HL-60/S4 treated with retinoic acid at 250 ng/mL for 4 days and 3 days (cell line): ENCODE measurements around the gene DNAJC5.

Experiments used
- in situ Hi-C: fragments of 300-500 bp; cut with MboI; formaldehyde crosslinking; loops from 2 replicates; pipeline ENCODE4 v1.7.0; 2022; ENCODE audit warnings: low sequenced_read_pairs

Gene DNAJC5

DNA sequence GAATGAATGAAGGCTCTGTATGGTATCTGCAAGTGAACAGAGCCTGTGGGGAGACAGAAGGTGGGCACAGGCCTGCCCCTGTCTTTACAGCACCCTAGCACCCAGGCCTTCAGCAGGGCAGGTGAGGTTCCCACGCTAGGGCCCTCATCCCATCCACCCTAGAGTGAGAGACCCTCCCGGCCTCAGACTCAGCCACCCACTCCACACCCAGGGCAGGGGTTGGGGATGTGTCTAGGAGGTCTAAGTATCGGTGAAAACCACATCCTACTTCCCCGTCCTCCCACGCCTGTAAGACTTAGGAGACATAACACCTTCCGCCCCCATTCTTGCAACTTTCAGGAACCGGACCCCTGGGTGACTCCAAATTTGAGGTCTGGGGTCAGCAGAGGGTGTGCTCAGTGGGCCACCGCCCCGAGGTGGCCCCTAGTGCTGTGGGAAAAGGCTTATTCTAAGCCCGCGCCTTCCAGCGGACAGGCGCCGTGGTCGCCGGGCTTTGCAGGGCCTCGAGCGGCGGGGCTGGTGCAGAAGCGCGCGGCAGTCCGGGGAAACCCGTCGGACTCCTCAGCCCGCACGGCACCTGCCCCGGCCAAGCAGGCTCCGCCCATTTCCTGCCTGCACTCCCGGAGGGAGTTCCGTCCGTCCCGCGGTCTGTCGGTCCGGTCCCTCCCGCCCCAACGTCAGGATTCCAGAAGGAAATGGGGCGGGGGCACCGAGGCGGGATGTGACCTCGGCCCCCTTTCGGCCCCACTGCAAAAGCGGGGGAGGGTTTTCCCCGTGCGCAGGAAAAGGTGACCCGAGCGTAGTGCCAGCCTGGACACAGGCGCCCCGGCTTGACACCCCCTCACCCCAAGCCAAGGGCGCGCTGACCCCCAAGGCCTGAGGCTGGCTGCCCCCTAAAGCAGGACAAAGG lies 83.6 kb downstream of the DNAJC5 start:
- in situ Hi-C loops: no loop called here

DNA sequence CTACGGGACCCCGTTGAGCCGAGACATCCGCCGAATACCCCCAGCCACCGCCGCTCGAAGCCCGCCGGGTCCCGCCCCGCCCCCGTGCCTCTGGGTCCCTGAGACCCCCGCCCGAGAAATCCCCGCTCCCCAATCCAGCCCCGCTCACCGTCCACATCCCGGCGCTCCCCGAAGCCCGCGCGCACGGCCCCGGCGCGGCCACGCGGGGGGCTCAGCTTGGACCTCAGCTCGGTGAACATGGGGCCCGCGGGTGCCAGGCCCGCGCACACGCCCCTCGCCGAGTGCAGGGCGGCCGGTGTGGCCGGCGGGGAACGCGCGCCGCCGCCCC lies 84.3 kb downstream of the DNAJC5 start:
- in situ Hi-C loops: no loop called here

DNA sequence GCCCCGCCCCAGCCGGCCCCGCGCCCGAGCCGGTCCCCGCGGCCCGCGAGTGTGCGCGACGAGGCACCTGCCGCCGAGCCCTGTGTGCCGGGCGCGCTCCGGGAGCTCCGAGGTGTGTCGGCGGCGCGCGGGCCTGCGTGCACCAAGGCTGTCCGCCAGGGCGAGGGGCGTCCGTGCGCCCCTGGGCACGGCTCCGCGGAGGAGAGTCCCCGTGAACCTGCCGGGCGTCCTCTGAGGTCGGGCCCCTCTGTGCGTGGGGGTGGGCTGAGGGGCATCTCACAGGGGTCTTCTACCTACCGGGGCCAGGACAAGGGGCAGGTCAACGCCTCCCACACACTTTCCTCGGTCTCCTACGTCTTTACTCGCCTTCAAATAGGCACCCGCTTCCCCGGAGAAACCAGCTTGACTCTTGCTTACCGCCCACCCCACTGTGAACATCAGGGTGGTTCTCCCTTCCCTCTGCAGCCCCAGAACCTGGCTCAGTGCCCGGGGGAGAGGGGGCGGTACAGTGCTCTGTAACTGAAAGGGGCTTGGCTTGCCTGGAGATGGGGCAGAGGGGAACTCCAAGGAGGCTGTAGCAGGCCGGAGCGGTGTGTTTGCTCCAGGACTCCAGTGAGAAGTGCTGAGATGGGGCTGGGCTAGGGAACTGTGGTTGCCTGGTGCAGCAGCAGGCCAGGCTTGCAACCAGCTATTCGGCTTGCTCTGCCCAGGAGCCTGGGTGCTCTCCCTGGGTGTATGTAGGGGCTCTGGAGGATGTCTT lies 84.8 kb downstream of the DNAJC5 start, which contains the start of gene SAMD10:
TSS of gene SAMD10 (minus strand) at position 86 of the 760 bp plus-strand sequence. CDS start 175 bp downstream, outside the sequence.
- in situ Hi-C loops: no loop called here

DNA sequence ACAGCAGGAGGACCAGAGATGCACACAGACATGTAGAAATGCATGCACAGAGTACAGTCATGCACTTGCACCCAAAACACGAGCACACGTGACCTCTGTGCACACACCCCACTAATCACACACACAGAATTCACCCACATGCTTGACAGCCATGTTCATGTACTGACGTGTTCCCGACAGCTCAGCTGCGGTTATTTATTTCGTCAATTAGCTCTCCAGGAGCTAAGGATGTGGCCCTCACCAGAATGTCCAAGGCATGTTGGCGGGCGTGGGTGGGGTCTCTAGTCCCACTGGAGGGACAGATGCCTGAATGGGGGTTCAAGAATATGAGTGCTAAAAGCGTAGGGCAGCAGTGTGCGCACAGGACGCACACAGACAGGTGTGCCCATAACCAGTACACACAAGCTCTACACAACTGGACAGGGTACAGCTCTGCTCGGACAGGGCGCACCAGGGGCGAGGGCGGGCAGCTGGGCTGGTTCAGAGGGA lies 85.4 kb downstream of the DNAJC5 start:
- in situ Hi-C loops: no loop called here

DNA sequence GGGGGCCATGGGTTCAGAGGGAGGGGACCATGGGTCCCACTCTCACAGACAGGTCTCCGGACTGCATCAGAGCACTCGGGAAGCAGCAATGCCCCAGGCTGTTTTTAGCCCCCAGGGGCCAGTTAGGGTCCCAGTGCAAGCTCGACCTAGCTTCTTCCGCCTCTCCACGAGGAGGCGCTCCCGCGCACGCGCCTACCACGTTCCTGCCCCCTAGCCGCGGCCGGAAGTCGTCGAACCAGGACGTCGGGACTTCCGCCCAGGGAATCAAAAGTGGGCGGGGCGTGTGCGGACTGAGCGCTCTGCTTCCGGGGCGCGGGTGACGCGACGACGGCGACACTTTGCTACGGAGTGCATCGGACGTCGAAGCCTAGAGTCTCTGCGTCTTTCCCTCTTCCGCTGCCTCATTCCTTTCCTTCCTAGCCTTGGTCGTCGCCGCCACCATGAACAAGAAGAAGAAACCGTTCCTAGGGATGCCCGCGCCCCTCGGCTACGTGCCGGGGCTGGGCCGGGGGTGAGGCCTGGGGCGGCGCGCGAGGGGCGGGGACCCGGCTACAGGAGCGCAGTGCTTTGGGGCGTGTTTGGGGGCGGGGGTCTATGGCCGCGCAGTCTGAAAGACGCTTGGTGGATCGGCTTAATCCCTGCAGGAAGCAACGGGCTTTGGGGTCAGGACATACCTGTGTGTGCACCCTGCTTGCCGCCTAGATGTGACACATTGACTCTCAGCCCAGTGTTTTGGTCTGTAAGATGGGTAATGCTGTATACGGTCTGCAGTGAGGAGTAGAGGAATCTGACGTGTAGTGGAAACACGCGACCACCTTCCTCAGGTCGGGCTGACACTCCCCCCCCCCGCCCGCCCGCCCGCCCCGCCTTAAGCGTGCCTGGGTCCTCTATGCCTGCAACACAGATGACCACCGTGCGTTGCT lies 86.1 kb downstream of the DNAJC5 start, which contains the start of gene PRPF6:
TSS of gene PRPF6 (plus strand) at position 327 of the 923 bp plus-strand sequence. CDS start at position 441, 114 bp downstream.
- in situ Hi-C loops: no loop called here

DNA sequence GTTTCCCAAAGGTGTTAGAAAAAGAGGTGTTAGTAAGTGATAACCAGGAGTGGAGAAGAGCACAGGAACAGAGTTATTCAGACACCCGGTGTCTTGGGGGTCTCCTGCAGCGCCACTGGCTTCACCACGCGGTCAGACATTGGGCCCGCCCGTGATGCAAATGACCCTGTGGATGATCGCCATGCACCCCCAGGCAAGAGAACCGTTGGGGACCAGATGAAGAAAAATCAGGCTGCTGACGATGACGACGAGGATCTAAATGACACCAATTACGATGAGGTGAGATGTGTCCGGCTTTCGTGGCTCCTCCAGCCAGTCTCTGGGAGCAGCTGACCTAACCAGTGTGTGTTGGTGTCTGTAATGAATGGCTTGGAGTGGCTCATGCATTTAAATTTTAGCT lies 88.0 kb downstream of the DNAJC5 start:
- in situ Hi-C loops: no loop called here
